A549 treated with ZK216348 at 1 μM for 4 hours (cell line): Measurements from ENCODE around the gene UPP1. TPM values are rescaled to one million over a fixed set of nuclear protein-coding genes. Genes with fewer than 3 reads are reported as not detected.

Source experiments
- total RNA-seq: library from RNA; stranded (reverse); fragments of 200-300 nt; extraction: Qiagen RNA extraction; gene quantifications from 5 replicates; pipeline ENCODE4 v1.2.3, GENCODE V29; 2022; ENCODE audit warnings: low read depth

The UPP1 gene
- 50.1 to 93.1 TPM (median 88.4 TPM) in 5 replicates for total RNA-seq

GRCh38 chr7:48089046-48090003, at the start of gene UPP1:
Gene UPP1 (plus strand): TSS chr7:48089265. CDS start chr7:48094784, 5,519 bp downstream.

Other genes starting within 250 kb of the UPP1 start
- 0.02 to 1.0 TPM (median 0.28 TPM) in 4 of 5 replicates, not detected in the other for gene PKD1L1, start 140.8 kb upstream of the UPP1 start, total RNA-seq
- gene HUS1, start 109.7 kb upstream of the UPP1 start, total RNA-seq: 16.0 to 23.3 TPM (median 18.0 TPM) in 5 replicates
- 0.48 TPM in 1 of 5 replicates, not detected in the others for gene SUN3, start 60.2 kb upstream of the UPP1 start, total RNA-seq
- gene C7orf57, start 53.7 kb upstream of the UPP1 start, total RNA-seq: 0.20 to 0.67 TPM (median 0.31 TPM) in 5 replicates
- gene ABCA13, start 82.2 kb downstream of the UPP1 start, total RNA-seq: 0.05 to 0.07 TPM in 2 of 5 replicates, not detected in the others